HG02763 (cell line): ENCODE results near the gene BCAS4.
"Not testable (repeated sequence)": the region's sequence is repeated elsewhere in the genome, so short reads cannot be mapped to it uniquely, and the experiment has no call there.

Experiments used
- ATAC-seq: cut with Tn5 transposase; IDR thresholded peaks from one replicate; pipeline ENCODE4 v1.9.1; 2021; ENCODE audit warnings: mild to moderate bottlenecking, moderate library complexity; ENCODE audit not compliant: unreplicated experiment

The BCAS4 gene

GRCh38 chr20:50771419-50772080, 23.3 kb upstream of the BCAS4 start:
- not testable (repeated sequence) for ATAC-seq

- no peak for ATAC-seq
Observed at GRCh38 chr20:50772420-50773185, 22.3 kb upstream of the BCAS4 start.

DNA sequence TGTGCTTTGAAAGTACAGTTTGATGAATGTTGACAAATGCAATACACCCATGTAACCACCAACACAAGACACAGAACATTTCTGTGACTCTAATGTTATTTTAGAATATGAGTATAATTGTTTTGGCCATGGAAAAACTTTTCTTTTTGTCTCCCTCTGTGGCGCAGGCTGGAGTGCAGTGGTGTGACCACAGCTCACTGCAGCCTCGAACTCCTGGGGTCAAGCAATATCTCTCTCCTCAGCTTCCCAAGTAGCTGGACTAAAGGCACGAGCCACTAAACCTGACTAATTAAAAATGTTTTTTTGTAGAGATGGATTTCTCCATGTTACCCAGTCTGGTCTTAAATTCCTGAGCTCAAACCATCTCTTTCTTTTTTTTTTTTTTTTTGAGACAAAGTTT, 20.3 kb upstream of the BCAS4 start:
- no peak for ATAC-seq

GRCh38 chr20:50776122-50776817, 18.6 kb upstream of the BCAS4 start:
- ATAC-seq = no peak

DNA sequence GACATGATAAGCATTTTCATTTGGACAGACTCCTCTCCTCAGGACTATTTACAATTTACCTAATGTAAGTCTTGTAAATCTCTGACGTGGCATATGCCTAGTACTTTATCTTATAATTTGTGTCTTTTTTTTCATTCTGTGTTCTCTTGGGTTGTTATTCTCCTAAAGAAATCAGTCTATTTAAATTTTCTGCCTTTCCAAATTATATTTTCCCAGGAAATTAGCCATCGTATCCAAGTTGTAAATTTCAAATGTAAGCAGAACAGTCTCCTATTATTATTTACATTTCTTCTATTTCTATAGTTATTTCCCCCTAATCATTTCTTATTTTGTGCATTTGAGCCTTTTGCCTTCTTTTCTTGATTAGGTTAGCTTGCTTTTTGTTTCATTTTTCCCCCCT, 17.5 kb upstream of the BCAS4 start:
- no peak for ATAC-seq

DNA sequence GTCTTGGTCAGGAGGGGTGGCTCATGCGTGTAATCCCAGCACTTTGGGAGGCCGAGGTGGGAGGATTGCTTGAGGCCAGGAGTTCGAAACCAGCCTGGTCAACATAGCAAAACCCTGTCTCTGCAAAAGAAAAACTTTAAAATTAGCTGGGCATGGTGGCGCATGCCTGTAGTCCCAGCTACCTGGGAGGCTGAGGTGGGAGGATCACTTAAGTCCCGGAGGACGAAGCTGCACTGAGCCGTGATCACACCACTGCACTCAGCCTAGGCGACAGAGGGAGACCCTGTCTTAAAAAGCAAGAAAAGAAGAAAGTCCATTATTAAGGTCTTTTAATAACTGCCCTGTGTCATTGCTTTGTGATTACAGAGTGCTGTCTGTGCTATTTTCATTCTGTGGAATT, 15.9 kb upstream of the BCAS4 start:
- ATAC-seq = not testable (repeated sequence)

GRCh38 chr20:50783390-50783789, 11.5 kb upstream of the BCAS4 start:
- no peak for ATAC-seq

DNA sequence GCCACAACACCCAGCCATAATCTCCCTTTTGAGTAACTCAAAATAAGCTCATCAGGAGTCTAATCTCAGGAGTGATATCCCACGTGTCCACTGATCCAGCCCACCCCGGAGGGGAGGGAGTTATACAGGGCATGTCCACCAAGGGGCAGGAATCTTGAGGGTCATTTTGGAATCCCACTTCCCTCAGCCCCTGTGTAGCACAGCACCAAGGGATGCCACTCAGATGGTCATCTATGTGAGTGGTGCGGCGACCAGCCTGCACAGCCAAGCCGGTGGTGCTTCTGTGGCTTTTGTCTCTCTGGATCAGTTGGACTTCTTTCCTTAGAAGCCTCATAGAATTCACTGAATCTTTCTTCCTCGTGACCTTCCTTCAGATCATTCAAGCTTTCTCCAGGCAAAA, 11.0 kb upstream of the BCAS4 start:
- no peak for ATAC-seq

- ATAC-seq = no peak
Observed at GRCh38 chr20:50784464-50784863, 10.4 kb upstream of the BCAS4 start.

GRCh38 chr20:50786703-50787102, 8.2 kb upstream of the BCAS4 start:
- no peak for ATAC-seq

DNA sequence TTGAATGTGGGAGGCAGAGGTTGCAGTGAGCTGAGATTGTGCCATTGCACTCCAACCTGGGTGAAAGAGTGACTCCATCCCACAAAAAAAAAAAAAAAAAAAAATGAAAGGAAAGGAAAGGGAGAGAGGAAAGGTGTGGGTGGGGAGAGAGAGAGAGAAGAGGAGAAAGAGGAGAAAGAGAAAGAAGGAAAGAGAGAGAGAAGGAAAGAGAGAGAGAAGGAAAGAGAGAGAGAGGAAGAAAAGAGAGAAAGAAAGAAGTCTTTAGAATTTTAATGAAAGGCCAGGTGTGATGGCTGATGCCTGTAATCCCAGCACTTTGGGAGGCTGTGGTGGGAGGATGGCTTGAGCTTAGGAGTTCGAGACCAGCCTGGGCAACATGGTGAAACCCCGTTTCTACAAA, 7.7 kb upstream of the BCAS4 start:
- no peak for ATAC-seq

- ATAC-seq = no peak
Observed at GRCh38 chr20:50788045-50788991, 6.5 kb upstream of the BCAS4 start.

DNA sequence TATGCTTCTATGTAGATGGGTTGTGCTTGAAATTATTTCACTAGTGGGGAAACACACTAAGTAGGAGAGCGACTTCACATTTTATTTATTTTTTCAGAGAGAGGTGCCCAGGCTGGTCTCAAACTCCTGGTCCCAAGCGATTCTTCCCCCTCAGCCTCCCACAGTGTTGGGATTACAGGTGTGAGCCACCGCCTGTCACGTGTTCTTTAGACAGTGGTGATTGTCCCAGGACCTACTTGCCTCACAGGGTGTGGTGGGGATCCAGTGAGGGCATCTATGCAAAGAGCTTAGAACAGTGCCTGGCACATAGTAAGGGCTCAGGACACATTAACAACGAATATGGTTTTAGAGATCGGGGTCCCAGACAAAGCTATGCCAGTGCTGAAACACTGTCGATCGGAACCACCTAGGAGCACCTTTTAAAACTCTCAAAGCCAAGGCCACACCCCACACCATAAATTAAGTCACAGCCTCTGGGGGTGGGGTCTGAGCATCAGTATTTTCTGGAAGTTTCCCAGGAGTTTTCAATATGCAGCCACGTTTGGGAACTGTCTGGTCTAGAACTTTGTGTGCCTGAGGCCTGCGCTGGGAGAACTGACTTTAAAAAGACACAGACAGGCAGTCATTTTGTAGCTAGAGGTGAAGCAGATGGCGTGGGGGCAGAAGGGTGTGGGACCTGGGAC, 4.8 kb upstream of the BCAS4 start:
- no peak for ATAC-seq

DNA sequence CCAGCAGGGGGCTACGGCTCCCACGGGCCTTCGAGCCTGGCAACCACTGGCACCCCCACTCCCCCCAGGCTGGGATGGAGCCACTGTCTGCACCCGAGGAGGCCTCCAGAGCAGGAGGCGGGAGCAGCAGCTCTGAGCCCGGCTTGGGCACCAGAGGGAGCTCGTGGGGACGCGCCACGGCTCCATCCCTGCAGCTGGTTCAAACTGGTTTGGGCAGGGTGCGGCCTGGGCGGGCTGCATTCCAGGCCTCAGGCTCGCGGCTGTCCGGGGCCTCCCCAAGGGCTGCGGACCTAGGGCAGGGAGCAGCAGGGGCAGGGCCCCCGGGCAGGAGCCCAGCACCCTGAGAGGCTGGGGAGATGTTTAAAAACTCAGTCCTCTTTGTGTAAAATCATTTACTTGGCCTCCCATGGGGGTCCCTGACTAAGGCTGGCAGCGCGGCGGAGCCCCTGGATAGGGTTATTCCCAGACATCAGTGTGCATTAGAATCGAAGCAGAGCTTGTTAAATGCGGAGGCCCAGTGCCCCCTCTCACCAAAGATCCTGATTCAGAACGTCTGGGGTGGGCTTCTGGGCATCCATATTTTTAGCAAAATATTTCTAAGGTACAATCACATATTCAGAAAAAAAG, 4.1 kb upstream of the BCAS4 start:
- ATAC-seq = peak; percentile 53

DNA sequence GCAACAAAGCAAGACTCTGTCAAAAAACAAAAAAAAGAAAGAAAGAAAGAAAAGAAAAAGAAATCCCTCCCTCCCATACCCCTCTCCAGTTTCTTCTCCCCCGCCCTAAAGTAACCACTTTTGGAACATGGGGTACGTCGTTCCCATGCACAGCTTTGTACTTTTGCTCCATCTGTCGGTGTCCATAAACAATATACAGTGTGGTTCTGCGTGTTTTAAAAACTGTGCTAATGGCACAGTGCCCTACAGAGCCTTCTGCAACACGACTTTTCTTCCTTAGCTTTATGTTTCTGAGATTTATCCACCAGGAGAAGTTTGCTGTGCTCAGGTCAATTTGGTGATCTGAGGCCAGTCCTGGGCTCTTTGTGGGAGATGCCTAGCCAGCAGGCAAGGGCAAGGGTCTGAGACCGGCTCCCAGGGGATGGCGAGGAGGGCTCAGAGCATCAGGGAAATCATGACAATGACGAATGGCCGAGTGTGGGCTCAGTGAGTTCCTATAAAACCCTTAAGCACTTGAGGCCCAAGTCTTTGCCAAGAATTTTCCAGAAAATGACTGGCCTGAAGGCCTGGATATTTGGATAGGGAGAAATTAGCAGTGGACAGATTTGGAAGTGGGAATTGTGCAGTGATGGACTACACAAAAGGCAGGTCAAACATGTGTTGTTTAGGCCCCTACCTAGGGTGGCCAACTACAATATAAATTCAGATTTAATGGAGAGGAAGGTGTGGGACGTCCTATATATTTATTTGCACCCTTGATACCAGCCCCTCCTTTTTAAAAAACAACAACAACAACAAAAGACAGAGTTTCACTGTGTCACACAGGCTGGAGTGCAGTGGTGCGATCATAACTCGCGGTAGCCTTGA, 1.9 kb upstream of the BCAS4 start:
- no peak for ATAC-seq

GRCh38 chr20:50793575-50794016, 1.3 kb upstream of the BCAS4 start:
- ATAC-seq = not testable (repeated sequence)

DNA sequence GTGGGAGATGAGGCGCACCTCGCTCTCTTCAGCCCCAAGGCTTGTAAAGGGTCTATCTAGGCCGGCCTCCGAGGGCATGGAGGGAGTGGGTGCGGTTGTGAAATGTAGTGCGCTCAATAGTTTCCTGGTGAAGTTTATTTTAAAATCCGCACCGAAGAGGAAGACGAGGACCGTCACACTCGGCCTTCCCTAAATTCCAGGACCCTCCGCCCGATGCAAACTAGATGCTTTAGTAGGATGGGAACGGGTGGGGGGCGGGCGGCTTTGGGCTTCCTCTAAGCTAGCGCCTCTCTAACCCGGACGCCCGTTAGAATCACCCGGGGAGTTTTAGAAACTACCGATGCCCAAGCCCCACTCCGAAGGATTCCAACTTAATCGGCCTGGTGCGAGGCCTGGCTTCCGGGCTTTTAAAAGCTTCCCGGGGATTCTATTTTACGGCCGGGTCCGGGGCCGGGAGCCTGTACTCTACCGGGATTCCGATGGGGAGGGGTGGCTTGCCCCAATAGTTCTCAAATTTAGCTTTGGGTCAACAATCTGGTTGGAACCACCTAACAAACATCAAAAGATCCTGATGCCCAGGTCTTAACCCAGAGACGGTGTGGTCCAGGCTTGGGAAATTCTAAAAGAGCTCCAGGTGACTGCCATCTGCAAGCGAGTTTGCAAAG, 548 bp upstream of the BCAS4 start:
- ATAC-seq = no peak

DNA sequence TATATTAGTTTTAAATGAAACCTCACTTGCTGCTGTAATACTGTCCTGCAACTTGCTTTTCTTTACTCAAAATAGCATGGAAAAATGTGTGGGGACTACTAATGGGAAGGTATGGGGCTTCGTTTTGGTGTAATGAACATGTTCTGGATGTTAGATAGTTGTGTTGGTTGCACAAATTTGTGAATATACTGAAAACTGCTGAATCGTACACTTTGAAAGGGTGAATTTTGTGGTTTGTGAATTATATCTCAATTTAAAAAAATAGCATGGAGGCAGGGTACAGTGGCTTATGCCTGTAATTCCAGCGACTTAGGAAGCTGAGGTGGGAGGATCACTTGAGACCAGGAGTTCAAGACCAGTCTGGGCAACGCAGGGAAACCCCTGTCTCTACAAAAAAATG, 2.3 kb downstream of the BCAS4 start:
- ATAC-seq = no peak
